Measurements from ENCODE around the gene TRIP10. TPM values are rescaled to one million over a fixed set of nuclear protein-coding genes. Genes with fewer than 3 reads are reported as not detected.

Gene TRIP10
- total and polyA plus RNA-seq, 2 of the 8 experiments (the other 6 are each of a cell fraction or from before 2014, with no cell fraction given), result 27.8 to 69.5 TPM

- TF ChIP-seq PHF8 (conservative IDR thresholded peaks at IDR 0.05; ENCODE audit: low read depth, low read length), result no peak
- TF ChIP-seq TAF1 (IDR thresholded peaks at IDR 0.05; ENCODE audit: low read depth, low read length), result peak; percentile 78; the same call in 1 of the 2 replicates
- peak; percentile 49; the same call in 1 of the 2 replicates for TF ChIP-seq TBP (IDR thresholded peaks at IDR 0.05; ENCODE audit: low read depth, low read length)
- peak; percentile 42 to 72 (median 59) for TF ChIP-seq CTCF (IDR thresholded peaks at IDR 0.05; ENCODE audit: control extremely low read depth in 1 of 3, insufficient read depth in 1 of 3, low read depth in 1 of 3, low read length in 3 of 3)
Measured at GRCh38 chr19:6736169-6736916, 3.1 kb upstream of the TRIP10 start (continued).
